A549 (cell line): ENCODE results near the gene MAP1LC3B2.

Experiments used
- CEBPB ChIP-seq, 2 experiments: fragments of >200 bp in 1 of 2; sonication (Bioruptor Twin) in 1 of 2; formaldehyde crosslinking in 1 of 2; IDR thresholded peaks; 2 replicates each; pipeline ENCODE4 v1.6.1; 2012 to 2016
- CHD2 ChIP-seq: fragments of 150-350 bp; IDR thresholded peaks from 2 replicates; pipeline ENCODE4 v1.6.1; 2014; ENCODE audit warnings: low read length; ENCODE audit not compliant: partially characterized antibody
- CTCF ChIP-seq: fragments of >200 bp; sonication (Bioruptor Twin); formaldehyde crosslinking; IDR thresholded peaks from 3 replicates; pipeline ENCODE4 v1.5.1; 2016
- E2F6 ChIP-seq: IDR thresholded peaks from 2 replicates; pipeline ENCODE4 v1.6.1; 2012; ENCODE audit warnings: low read depth, borderline replicate concordance
- ELK1 ChIP-seq: fragments of 150-350 bp; IDR thresholded peaks from 2 replicates; pipeline ENCODE4 v1.6.1; 2014; ENCODE audit warnings: low read depth, mild to moderate bottlenecking, low read length
- EP300 ChIP-seq, 2 experiments: fragments of >200 bp; sonication (Bioruptor Twin); formaldehyde crosslinking; IDR thresholded peaks; 2 replicates in 1 of 2; 3 replicates in 1 of 2; pipeline ENCODE4 v1.6.1; 2016 to 2017
- HDAC2 ChIP-seq: fragments of 200-600 bp; sonication (generic); IDR thresholded peaks from 2 replicates; pipeline ENCODE4 v1.6.1; 2016
- MAX ChIP-seq: IDR thresholded peaks from 2 replicates; pipeline ENCODE4 v1.6.1; 2012
- MYC ChIP-seq: IDR thresholded peaks from 2 replicates; pipeline ENCODE4 v1.6.1; 2012; ENCODE audit warnings: mild to moderate bottlenecking, inconsistent platforms, low read length, improper control_type of control experiment, borderline replicate concordance
- NPAS2 ChIP-seq: fragments of 250-450 bp; sonication (Bioruptor Pico); IDR thresholded peaks from 2 replicates; pipeline ENCODE4 v1.8.0; 2022; ENCODE audit warnings: mild to moderate bottlenecking, moderate library complexity, borderline replicate concordance
- POLR2A ChIP-seq: IDR thresholded peaks from 2 replicates; pipeline ENCODE4 v1.6.1; 2012; ENCODE audit warnings: mild to moderate bottlenecking, low read length
- SREBF2 ChIP-seq: fragments of 450-650 bp; IDR thresholded peaks from 2 replicates; pipeline ENCODE4 v1.6.1; 2014; ENCODE audit warnings: mild to moderate bottlenecking, moderate library complexity
- USF2 ChIP-seq: fragments of 450-650 bp; IDR thresholded peaks from 2 replicates; pipeline ENCODE4 v1.6.1; 2014; ENCODE audit warnings: antibody characterized with exemption

GRCh38 chr12:116601933-116602810, 43.0 kb downstream of the MAP1LC3B2 start:
- no peak for TF ChIP-seq POLR2A
- TF ChIP-seq MAX: no peak
- TF ChIP-seq CTCF: no peak
- peak in 1 of 2 experiments; percentile 56; a peak in 1 of 4 replicates for TF ChIP-seq CEBPB (IDR thresholded peaks at IDR 0.05)
- TF ChIP-seq USF2: no peak
- no peak for TF ChIP-seq EP300 (IDR thresholded peaks at IDR 0.05)
- no peak for TF ChIP-seq HDAC2
- no peak for TF ChIP-seq NPAS2 (CRISPR knock-in tag)
- no peak for TF ChIP-seq ELK1
- TF ChIP-seq MYC: no peak
- TF ChIP-seq E2F6: no peak
- no peak for TF ChIP-seq SREBF2
- no peak for TF ChIP-seq CHD2
